ENCODE measurements around the gene GOLGA8N. TPM values are rescaled to one million over a fixed set of nuclear protein-coding genes. Genes with fewer than 3 reads are reported as not detected.
"Not testable (repeated sequence)": the region's sequence is repeated elsewhere in the genome, so short reads cannot be mapped to it uniquely, and the experiment has no call there.

GOLGA8N gene
- total RNA-seq (10 to 100 TPM; 10.5 to 12.3 TPM), polyA plus RNA-seq (ENCODE audit: insufficient read length in 2 of 2) (10 to 100 TPM; 13.5 to 21.0 TPM)
- long read RNA-seq, donor 1: 0 reads
- long read RNA-seq, donor 2: 0 reads
- long read RNA-seq, donor 3: 0 reads
- long read RNA-seq, donor 4: 0 reads

DNA sequence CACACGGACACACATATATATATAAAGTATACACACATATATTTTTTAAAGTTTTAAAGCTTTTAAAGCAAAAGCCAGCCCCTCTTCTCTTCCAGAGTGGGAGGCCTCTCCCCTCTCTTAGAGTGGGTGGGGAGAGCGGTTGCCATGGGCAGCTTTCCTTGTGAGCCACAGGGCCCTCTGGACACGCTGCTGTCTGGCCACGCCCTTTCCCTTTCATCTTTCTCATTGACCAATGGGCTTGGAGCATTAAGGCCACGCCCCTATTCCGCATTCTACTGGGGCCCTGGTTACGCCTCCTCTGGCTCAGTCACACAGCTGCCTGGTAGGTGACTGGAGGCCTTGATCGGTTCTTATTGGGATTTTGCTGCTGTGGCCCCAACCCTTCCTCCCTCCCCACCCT is at the start of gene GOLGA8N:
TSS of gene GOLGA8N (plus strand) at position 306 of the 400 bp plus-strand sequence.
- H3K4me3 ChIP-seq (ENCODE audit: low read depth, low read length); DNase-seq (ENCODE audit: low read depth in 4 of 6, low spot score in 6 of 6); H3K27ac ChIP-seq (ENCODE audit: low read depth, low read length); H3K27me3 ChIP-seq (ENCODE audit: control insufficient read depth, insufficient read depth, low read length); H3K36me3 ChIP-seq (ENCODE audit: control insufficient read depth, insufficient read depth, low read length); H3K4me1 ChIP-seq (ENCODE audit: control insufficient read depth, insufficient read depth, low read length); H3K9me3 ChIP-seq (ENCODE audit: control insufficient read depth, insufficient read depth, low read length): not testable (repeated sequence)
- WGBS (ENCODE audit: insufficient coverage): no CpG with 5 or more reads among the region's 8 CpGs

- not testable (repeated sequence) for H3K4me1 ChIP-seq (ENCODE audit: control insufficient read depth, insufficient read depth, low read length); H3K27me3 ChIP-seq (ENCODE audit: control insufficient read depth, insufficient read depth, low read length); H3K4me3 ChIP-seq (ENCODE audit: low read depth, low read length); DNase-seq (ENCODE audit: low read depth in 4 of 6, low spot score in 6 of 6); H3K9me3 ChIP-seq (ENCODE audit: control insufficient read depth, insufficient read depth, low read length); H3K27ac ChIP-seq (ENCODE audit: low read depth, low read length); H3K36me3 ChIP-seq (ENCODE audit: control insufficient read depth, insufficient read depth, low read length)
- WGBS (ENCODE audit: insufficient coverage): no CpG with 5 or more reads among the region's 1 CpG
These were observed 49.8 kb upstream of the GOLGA8N start for GRCh38 chr15:32543456-32543855.

GRCh38 chr15:32545129-32545528 is 48.1 kb upstream of the GOLGA8N start:
- H3K4me1 ChIP-seq (ENCODE audit: control insufficient read depth, insufficient read depth, low read length); H3K36me3 ChIP-seq (ENCODE audit: control insufficient read depth, insufficient read depth, low read length); H3K4me3 ChIP-seq (ENCODE audit: low read depth, low read length); H3K9me3 ChIP-seq (ENCODE audit: control insufficient read depth, insufficient read depth, low read length); DNase-seq (ENCODE audit: low read depth in 4 of 6, low spot score in 6 of 6); H3K27me3 ChIP-seq (ENCODE audit: control insufficient read depth, insufficient read depth, low read length); H3K27ac ChIP-seq (ENCODE audit: low read depth, low read length): not testable (repeated sequence)
- WGBS (ENCODE audit: insufficient coverage): no CpG with 5 or more reads among the region's 9 CpGs

GRCh38 chr15:32554587-32554986 is 38.7 kb upstream of the GOLGA8N start:
- not testable (repeated sequence) for H3K9me3 ChIP-seq (ENCODE audit: control insufficient read depth, insufficient read depth, low read length); H3K27me3 ChIP-seq (ENCODE audit: control insufficient read depth, insufficient read depth, low read length); H3K4me1 ChIP-seq (ENCODE audit: control insufficient read depth, insufficient read depth, low read length); H3K27ac ChIP-seq (ENCODE audit: low read depth, low read length); DNase-seq (ENCODE audit: low read depth in 4 of 6, low spot score in 6 of 6); H3K36me3 ChIP-seq (ENCODE audit: control insufficient read depth, insufficient read depth, low read length); H3K4me3 ChIP-seq (ENCODE audit: low read depth, low read length)

- H3K9me3 ChIP-seq (ENCODE audit: control insufficient read depth, insufficient read depth, low read length); H3K27ac ChIP-seq (ENCODE audit: low read depth, low read length); DNase-seq (ENCODE audit: low read depth in 4 of 6, low spot score in 6 of 6); H3K36me3 ChIP-seq (ENCODE audit: control insufficient read depth, insufficient read depth, low read length); H3K4me3 ChIP-seq (ENCODE audit: low read depth, low read length); H3K27me3 ChIP-seq (ENCODE audit: control insufficient read depth, insufficient read depth, low read length); H3K4me1 ChIP-seq (ENCODE audit: control insufficient read depth, insufficient read depth, low read length): not testable (repeated sequence)
- WGBS (ENCODE audit: insufficient coverage): no CpG with 5 or more reads among the region's 6 CpGs
These were observed 31.1 kb upstream of the GOLGA8N start for GRCh38 chr15:32562198-32562597.

DNA sequence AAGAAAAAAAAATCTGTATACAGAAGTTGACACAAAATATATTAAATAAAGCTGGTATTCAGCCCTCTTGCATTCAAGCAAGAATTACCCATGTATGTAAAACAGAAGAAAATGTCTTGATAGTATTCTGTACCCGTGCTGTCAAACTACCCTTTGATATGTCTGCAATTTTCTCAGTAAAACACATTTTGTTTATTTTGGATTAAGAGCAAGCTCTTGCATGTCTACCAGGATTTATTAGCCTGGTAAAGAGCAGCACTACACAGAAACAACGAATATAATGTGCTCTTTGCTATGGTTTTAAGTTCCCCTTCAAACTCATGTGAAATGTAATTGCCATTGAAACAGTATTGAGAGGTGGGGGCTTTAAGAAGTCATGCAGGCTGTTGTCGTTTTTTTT is 24.3 kb upstream of the GOLGA8N start:
- H3K27me3 ChIP-seq (ENCODE audit: control insufficient read depth, insufficient read depth, low read length); H3K4me3 ChIP-seq (ENCODE audit: low read depth, low read length); H3K9me3 ChIP-seq (ENCODE audit: control insufficient read depth, insufficient read depth, low read length); DNase-seq (ENCODE audit: low read depth in 4 of 6, low spot score in 6 of 6); H3K4me1 ChIP-seq (ENCODE audit: control insufficient read depth, insufficient read depth, low read length); H3K36me3 ChIP-seq (ENCODE audit: control insufficient read depth, insufficient read depth, low read length); H3K27ac ChIP-seq (ENCODE audit: low read depth, low read length): not testable (repeated sequence)
- no CpG with 5 or more reads among the region's 3 CpGs for WGBS (ENCODE audit: insufficient coverage)

DNA sequence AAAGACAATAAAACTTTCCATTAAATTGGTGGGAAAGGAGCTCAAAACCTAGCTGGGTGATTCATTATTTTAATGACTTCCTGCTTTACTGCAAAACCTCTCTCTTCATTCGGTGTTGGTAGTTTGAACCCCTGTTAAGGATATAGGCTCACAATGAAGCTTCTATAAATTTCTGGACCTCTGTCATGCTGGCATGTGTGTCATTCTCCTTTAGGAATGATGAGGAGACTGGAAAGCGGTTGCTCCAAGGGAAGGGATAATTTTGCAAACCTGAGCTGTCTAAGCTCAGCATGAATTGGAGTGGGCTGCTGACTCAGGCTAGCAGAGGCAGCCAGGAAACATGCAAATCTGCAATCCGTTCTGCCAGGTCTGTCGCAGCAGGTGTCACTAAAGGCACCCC is 14.8 kb upstream of the GOLGA8N start:
- WGBS (ENCODE audit: insufficient coverage): no CpG with 5 or more reads among the region's 4 CpGs

GRCh38 chr15:32585844-32586243 is 7.4 kb upstream of the GOLGA8N start:
- H3K4me3 ChIP-seq (ENCODE audit: low read depth, low read length); H3K27ac ChIP-seq (ENCODE audit: low read depth, low read length); H3K4me1 ChIP-seq (ENCODE audit: control insufficient read depth, insufficient read depth, low read length); H3K36me3 ChIP-seq (ENCODE audit: control insufficient read depth, insufficient read depth, low read length); H3K9me3 ChIP-seq (ENCODE audit: control insufficient read depth, insufficient read depth, low read length); H3K27me3 ChIP-seq (ENCODE audit: control insufficient read depth, insufficient read depth, low read length); DNase-seq (ENCODE audit: low read depth in 4 of 6, low spot score in 6 of 6): not testable (repeated sequence)
- WGBS (ENCODE audit: insufficient coverage): no CpG with 5 or more reads among the region's 4 CpGs

More for the DNA sequence above, 14.8 kb upstream of the GOLGA8N start:
- not testable (repeated sequence) for H3K4me3 ChIP-seq (ENCODE audit: low read depth, low read length); H3K36me3 ChIP-seq (ENCODE audit: control insufficient read depth, insufficient read depth, low read length); H3K9me3 ChIP-seq (ENCODE audit: control insufficient read depth, insufficient read depth, low read length); H3K27me3 ChIP-seq (ENCODE audit: control insufficient read depth, insufficient read depth, low read length); DNase-seq (ENCODE audit: low read depth in 4 of 6, low spot score in 6 of 6); H3K27ac ChIP-seq (ENCODE audit: low read depth, low read length); H3K4me1 ChIP-seq (ENCODE audit: control insufficient read depth, insufficient read depth, low read length)

- not testable (repeated sequence) for DNase-seq (ENCODE audit: low read depth in 4 of 6, low spot score in 6 of 6)
These were observed 16.3 kb downstream of the GOLGA8N start for GRCh38 chr15:32609518-32609917.

GRCh38 chr15:32610719-32611118 is 17.5 kb downstream of the GOLGA8N start:
- not testable (repeated sequence) for H3K4me3 ChIP-seq (ENCODE audit: low read depth, low read length); H3K36me3 ChIP-seq (ENCODE audit: control insufficient read depth, insufficient read depth, low read length); H3K4me1 ChIP-seq (ENCODE audit: control insufficient read depth, insufficient read depth, low read length); H3K27me3 ChIP-seq (ENCODE audit: control insufficient read depth, insufficient read depth, low read length); H3K9me3 ChIP-seq (ENCODE audit: control insufficient read depth, insufficient read depth, low read length); H3K27ac ChIP-seq (ENCODE audit: low read depth, low read length)
- DNase-seq (ENCODE audit: low read depth in 4 of 6, low spot score in 6 of 6): peak in 2 of 6 donors; percentile 43 to 83
- no CpG with 5 or more reads among the region's 3 CpGs for WGBS (ENCODE audit: insufficient coverage)

More at GRCh38 chr15:32609518-32609917, 16.3 kb downstream of the GOLGA8N start:
- not testable (repeated sequence) for H3K27me3 ChIP-seq (ENCODE audit: control insufficient read depth, insufficient read depth, low read length); H3K36me3 ChIP-seq (ENCODE audit: control insufficient read depth, insufficient read depth, low read length); H3K4me1 ChIP-seq (ENCODE audit: control insufficient read depth, insufficient read depth, low read length); H3K4me3 ChIP-seq (ENCODE audit: low read depth, low read length); H3K9me3 ChIP-seq (ENCODE audit: control insufficient read depth, insufficient read depth, low read length); H3K27ac ChIP-seq (ENCODE audit: low read depth, low read length)
- WGBS (ENCODE audit: insufficient coverage): no CpG with 5 or more reads among the region's 2 CpGs

Measured in spinal cord (tissue), 10 donors.